RWPE2 (cell line): ENCODE data around the gene ARHGEF4.

Experiments used
- ATAC-seq: fragments of 200-7000 bp; cut with Tn5 transposase; 3 replicates; pipeline ENCODE4 v1.9.1; 2021; ENCODE audit warnings: low read depth
- DNase-seq: peaks from one replicate; pipeline ENCODE4 v3.0.0-alpha.2; 2020; ENCODE audit warnings: low spot score
- H3K27ac ChIP-seq: fragments of 450-650 bp; 2 replicates; pipeline ENCODE4 v1.5.1; 2017; ENCODE audit warnings: mild to moderate bottlenecking; ENCODE audit not compliant: poor library complexity, severe bottlenecking
- H3K27me3 ChIP-seq: fragments of 250-450 bp; sonication (Bioruptor Pico); 2 replicates; pipeline ENCODE4 v1.5.1; 2021; ENCODE audit warnings: mild to moderate bottlenecking, moderate library complexity; ENCODE audit not compliant: insufficient read depth, poor library complexity, severe bottlenecking
- H3K36me3 ChIP-seq: fragments of 250-450 bp; sonication (Bioruptor Pico); 2 replicates; pipeline ENCODE4 v1.5.1; 2020; ENCODE audit warnings: low read depth, mild to moderate bottlenecking, moderate library complexity
- H3K4me1 ChIP-seq: fragments of 250-450 bp; sonication (Bioruptor Pico); 2 replicates; pipeline ENCODE4 v1.5.1; 2021; ENCODE audit warnings: mild to moderate bottlenecking, moderate library complexity; ENCODE audit not compliant: insufficient read depth, poor library complexity, severe bottlenecking
- H3K4me3 ChIP-seq: fragments of 250-450 bp; sonication (Bioruptor Pico); 2 replicates; pipeline ENCODE4 v1.5.1; 2021; ENCODE audit warnings: mild to moderate bottlenecking, moderate library complexity; ENCODE audit not compliant: severe bottlenecking
- H3K9me3 ChIP-seq: fragments of 250-450 bp; sonication (Bioruptor Pico); 2 replicates; pipeline ENCODE4 v1.5.1; 2021; ENCODE audit warnings: mild to moderate bottlenecking, moderate library complexity; ENCODE audit not compliant: severe bottlenecking
- TF ChIP-seq, protein P1 (sequence below): fragments of 450-650 bp; IDR thresholded peaks from one replicate; pipeline ENCODE4 v1.5.1; 2017; ENCODE audit warnings: mild to moderate bottlenecking, moderate library complexity; ENCODE audit not compliant: poor library complexity, severe bottlenecking

Gene ARHGEF4

GRCh38 chr2:131055169-131056065, 218.7 kb downstream of the ARHGEF4 start:
- DNase-seq (no peak), ATAC-seq (no peak)
- Histone ChIP-seq H3K9me3 (no peaks in the 10 kb centered on the region), H3K27ac (no peak overlapping the region), H3K36me3 (peaks cover 94% of the 10 kb centered on the region), H3K27me3 (no peaks in the 10 kb centered on the region), H3K4me1 (no peaks in the 10 kb centered on the region), H3K4me3 (no peak overlapping the region)
- TF ChIP-seq, protein P1, sequence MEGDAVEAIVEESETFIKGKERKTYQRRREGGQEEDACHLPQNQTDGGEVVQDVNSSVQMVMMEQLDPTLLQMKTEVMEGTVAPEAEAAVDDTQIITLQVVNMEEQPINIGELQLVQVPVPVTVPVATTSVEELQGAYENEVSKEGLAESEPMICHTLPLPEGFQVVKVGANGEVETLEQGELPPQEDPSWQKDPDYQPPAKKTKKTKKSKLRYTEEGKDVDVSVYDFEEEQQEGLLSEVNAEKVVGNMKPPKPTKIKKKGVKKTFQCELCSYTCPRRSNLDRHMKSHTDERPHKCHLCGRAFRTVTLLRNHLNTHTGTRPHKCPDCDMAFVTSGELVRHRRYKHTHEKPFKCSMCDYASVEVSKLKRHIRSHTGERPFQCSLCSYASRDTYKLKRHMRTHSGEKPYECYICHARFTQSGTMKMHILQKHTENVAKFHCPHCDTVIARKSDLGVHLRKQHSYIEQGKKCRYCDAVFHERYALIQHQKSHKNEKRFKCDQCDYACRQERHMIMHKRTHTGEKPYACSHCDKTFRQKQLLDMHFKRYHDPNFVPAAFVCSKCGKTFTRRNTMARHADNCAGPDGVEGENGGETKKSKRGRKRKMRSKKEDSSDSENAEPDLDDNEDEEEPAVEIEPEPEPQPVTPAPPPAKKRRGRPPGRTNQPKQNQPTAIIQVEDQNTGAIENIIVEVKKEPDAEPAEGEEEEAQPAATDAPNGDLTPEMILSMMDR, result no peak

DNA sequence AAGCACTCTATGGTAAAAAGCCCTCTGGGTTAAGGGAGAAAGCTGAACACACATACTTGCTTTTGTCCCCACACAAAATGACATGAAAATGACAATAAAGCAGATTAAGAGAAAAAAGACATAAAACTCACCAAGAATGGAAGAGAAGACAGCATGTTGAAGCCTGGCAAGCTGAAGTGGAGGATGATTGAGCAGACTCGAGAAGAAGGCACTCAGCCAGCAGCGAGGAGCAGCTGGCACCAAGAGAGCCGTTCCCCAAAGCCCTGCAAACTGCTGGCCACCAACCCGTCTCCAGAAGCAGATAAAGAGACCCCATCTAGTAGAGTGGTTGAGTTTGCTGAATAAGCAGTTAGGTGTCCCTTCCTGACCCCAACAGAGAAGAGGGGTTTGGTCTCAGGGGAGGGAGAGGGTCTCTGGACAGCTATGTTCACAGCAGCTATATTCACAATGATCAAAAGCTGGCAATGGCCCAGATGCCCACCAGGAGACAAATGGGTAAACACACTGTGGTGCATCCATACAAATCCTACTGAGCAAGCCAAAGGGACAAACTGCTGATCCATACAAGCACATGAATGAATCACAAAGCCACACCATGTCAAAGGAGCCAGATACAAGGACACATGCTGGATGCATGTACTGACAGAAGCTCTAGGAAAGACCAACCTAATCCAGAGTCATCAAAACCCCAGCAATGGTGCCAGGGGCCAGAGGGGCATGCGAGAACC, 219.7 kb downstream of the ARHGEF4 start:
- H3K27me3 ChIP-seq, result no peaks in the 10 kb centered on the region
- DNase-seq (no peak), ATAC-seq (no peak)
- H3K4me3 ChIP-seq, result no peak overlapping the region
- H3K36me3 ChIP-seq, result peaks cover 90% of the 10 kb centered on the region
- no peaks in the 10 kb centered on the region for H3K9me3 ChIP-seq
- H3K4me1 ChIP-seq, result peaks cover under 1% of the 10 kb centered on the region
- H3K27ac ChIP-seq, result no peak overlapping the region
- TF ChIP-seq, protein P1, result no peak

- Histone ChIP-seq H3K36me3 (peaks cover 85% of the 10 kb centered on the region), H3K9me3 (no peaks in the 10 kb centered on the region), H3K4me1 (peaks cover 6% of the 10 kb centered on the region), H3K27ac (no peak overlapping the region), H3K4me3 (no peak overlapping the region), H3K27me3 (no peaks in the 10 kb centered on the region)
- TF ChIP-seq, protein P1, result no peak
- no peak for ATAC-seq
- DNase-seq, result no peak
These were observed 220.2 kb downstream of the ARHGEF4 start for GRCh38 chr2:131056932-131057287.

DNA sequence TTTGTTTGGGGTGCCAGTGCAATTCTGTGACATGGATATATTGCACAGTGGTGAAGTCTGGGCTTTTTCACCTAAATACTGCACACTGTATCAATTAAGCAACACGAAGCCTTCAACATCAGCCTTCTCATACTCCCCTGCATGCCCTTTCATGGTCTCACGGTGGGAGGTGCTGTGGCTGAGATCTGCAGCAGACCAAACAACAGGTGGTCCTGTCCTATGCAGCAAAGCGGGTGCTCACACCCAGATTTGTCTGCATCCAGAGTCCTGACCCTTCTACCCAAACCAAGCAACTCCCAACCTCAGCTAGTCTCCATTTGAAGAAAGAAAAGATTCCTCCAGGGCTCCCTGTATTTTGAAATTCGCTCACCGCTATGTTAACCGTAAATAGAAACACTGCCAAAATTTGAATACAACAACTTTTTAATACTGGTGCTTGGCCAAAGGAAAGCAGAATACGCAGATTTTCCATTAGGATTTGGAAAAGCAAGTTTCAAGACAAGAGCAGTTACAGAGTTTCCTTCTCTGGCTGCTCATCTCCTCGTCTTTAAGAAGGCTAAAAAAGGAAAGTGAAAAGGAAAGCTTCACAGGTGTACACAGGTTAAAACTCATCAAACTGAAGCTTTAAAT, 221.6 kb downstream of the ARHGEF4 start:
- no peak for DNase-seq
- Histone ChIP-seq H3K4me1 (peaks cover 8% of the 10 kb centered on the region), H3K27ac (no peak overlapping the region), H3K36me3 (peaks cover 74% of the 10 kb centered on the region), H3K27me3 (no peaks in the 10 kb centered on the region), H3K9me3 (no peaks in the 10 kb centered on the region), H3K4me3 (no peak overlapping the region)
- ATAC-seq, result no peak
- TF ChIP-seq, protein P1, result no peak
